Smooth muscle cell (in vitro differentiated cells): ENCODE measurements around the gene TRIM65. TPM values are rescaled to one million over a fixed set of nuclear protein-coding genes. Genes with fewer than 3 reads are reported as not detected.
"Not testable (repeated sequence)": the region's sequence is repeated elsewhere in the genome, so short reads cannot be mapped to it uniquely, and the experiment has no call there.

ENCODE experiments used
- DNase-seq: peaks from one replicate; lab custom pipeline; 2025; ENCODE audit not compliant: unreplicated experiment; lab: John Stamatoyannopoulos, UW
- H2AFZ ChIP-seq: fragments of 200-600 bp; sonication (generic); 2 replicates; pipeline ENCODE4 v1.6.0; 2016; ENCODE audit warnings: antibody characterized with exemption, low read depth, mild to moderate bottlenecking
- H3F3A ChIP-seq: fragments of 200-600 bp; sonication (generic); 2 replicates; pipeline ENCODE4 v1.6.0; 2017; ENCODE audit warnings: antibody characterized with exemption, low read depth
- H3K27ac ChIP-seq: fragments of 200-600 bp; sonication (generic); 2 replicates; pipeline ENCODE4 v1.5.1; 2016; ENCODE audit warnings: low read depth, mild to moderate bottlenecking
- H3K27me3 ChIP-seq: fragments of 200-600 bp; sonication (generic); 2 replicates; pipeline ENCODE4 v1.6.1; 2016; ENCODE audit warnings: low read depth, mild to moderate bottlenecking
- H3K36me3 ChIP-seq: fragments of 200-600 bp; sonication (generic); 2 replicates; pipeline ENCODE4 v1.5.1; 2016; ENCODE audit warnings: low read depth
- H3K4me1 ChIP-seq: fragments of 200-600 bp; sonication (generic); 2 replicates; pipeline ENCODE4 v1.5.1; 2016; ENCODE audit warnings: low read depth
- H3K4me2 ChIP-seq: fragments of 200-600 bp; sonication (generic); 2 replicates; pipeline ENCODE4 v1.6.0; 2016; ENCODE audit warnings: mild to moderate bottlenecking
- H3K4me3 ChIP-seq: fragments of 200-600 bp; sonication (generic); 2 replicates; pipeline ENCODE4 v1.5.1; 2016; ENCODE audit warnings: mild to moderate bottlenecking
- H3K79me2 ChIP-seq: fragments of 200-600 bp; sonication (generic); 2 replicates; pipeline ENCODE4 v1.6.0; 2016; ENCODE audit warnings: low read depth, mild to moderate bottlenecking
- H3K9ac ChIP-seq: fragments of 200-600 bp; sonication (generic); 2 replicates; pipeline ENCODE4 v1.6.0; 2016; ENCODE audit warnings: low read depth
- H3K9me3 ChIP-seq: fragments of 200-600 bp; sonication (generic); replicated peaks from 2 replicates; pipeline ENCODE4 v1.5.1; 2016; ENCODE audit warnings: low read depth
- H4K20me1 ChIP-seq: fragments of 200-600 bp; sonication (generic); 2 replicates; pipeline ENCODE4 v1.6.0; 2016; ENCODE audit warnings: low read depth
- CTCF ChIP-seq: fragments of 200-600 bp; sonication (generic); IDR thresholded peaks from 2 replicates; pipeline ENCODE4 v1.5.1; 2017; ENCODE audit warnings: borderline replicate concordance, mild to moderate bottlenecking, antibody characterized with exemption; ENCODE audit not compliant: insufficient read depth, poor library complexity, severe bottlenecking
- WGBS: methylation state at CpG from one replicate; pipeline ENCODE4 v1.1.7; 2016; ENCODE audit warnings: low lambda C conversion rate; 5-methylcytosine and 5-hydroxymethylcytosine counted together
- polyA plus RNA-seq: library from polyadenylated mRNA; unstranded; fragments of >200 nt; fragmentation: Nextera tagmentation; extraction: Ambion mirVana; gene quantifications from 2 replicates; pipeline ENCODE4 v1.2.1, GENCODE V29; 2016
- total RNA-seq: library from RNA; depleted of rRNA; stranded (reverse); fragments of >200 nt; gene quantifications from 2 replicates; pipeline ENCODE4 v1.2.3, GENCODE V29; 2014

Gene TRIM65
- total and polyA plus RNA-seq, 2 experiments from 2014 or later = 13.3 to 17.4 TPM

- 76% methylated on average over 23 of the region's 23 CpGs for WGBS
- no peak for TF ChIP-seq CTCF
- Histone ChIP-seq H3K9me3 (no peaks in the 10 kb centered on the region), H3K79me2 (no peaks in the 10 kb centered on the region), H3K36me3 (no peaks in the 10 kb centered on the region), H3F3A (no peaks in the 10 kb centered on the region), H3K27me3 (no peaks in the 10 kb centered on the region), H3K27ac (no peak overlapping the region), H4K20me1 (no peaks in the 10 kb centered on the region), H3K4me2 (no peak overlapping the region), H3K9ac (no peak overlapping the region), H2AFZ (peak overlapping the region; percentile 2), H3K4me1 (no peaks in the 10 kb centered on the region), H3K4me3 (no peak overlapping the region)
- no peak for DNase-seq
Observed at GRCh38 chr17:75869282-75870141, 27.2 kb downstream of the TRIM65 start.

GRCh38 chr17:75868730-75869281 lies 27.9 kb downstream of the TRIM65 start:
- H3F3A ChIP-seq, H3K4me2 ChIP-seq, H3K4me1 ChIP-seq, H3K79me2 ChIP-seq, H3K9me3 ChIP-seq, H3K36me3 ChIP-seq, H3K27me3 ChIP-seq, H3K9ac ChIP-seq, H3K27ac ChIP-seq, DNase-seq, H3K4me3 ChIP-seq, H4K20me1 ChIP-seq: not testable (repeated sequence)
- peak overlapping the region; percentile 2 for H2AFZ ChIP-seq
- WGBS = 92% methylated on average over 12 of the region's 12 CpGs

GRCh38 chr17:75865404-75866188 lies 31.2 kb downstream of the TRIM65 start:
- not testable (repeated sequence) for H3K36me3 ChIP-seq, H3K27ac ChIP-seq, H3K4me1 ChIP-seq, H4K20me1 ChIP-seq, H3K9ac ChIP-seq, H2AFZ ChIP-seq, H3K27me3 ChIP-seq, H3K79me2 ChIP-seq, H3F3A ChIP-seq, H3K4me3 ChIP-seq, H3K9me3 ChIP-seq, DNase-seq, H3K4me2 ChIP-seq
- WGBS = 90% methylated on average over 13 of the region's 17 CpGs

GRCh38 chr17:75864887-75865286 lies 31.9 kb downstream of the TRIM65 start:
- not testable (repeated sequence) for H3F3A ChIP-seq, DNase-seq, H3K79me2 ChIP-seq, H3K9ac ChIP-seq, H3K4me1 ChIP-seq, H3K36me3 ChIP-seq, H3K4me3 ChIP-seq, H4K20me1 ChIP-seq, H3K9me3 ChIP-seq, H3K27me3 ChIP-seq
- Histone ChIP-seq H3K4me2 (peak overlapping the region; percentile 48), H2AFZ (peak overlapping the region; percentile 27), H3K27ac (peak overlapping the region; percentile 35)
- 86% methylated on average over 4 of the region's 4 CpGs for WGBS

- Histone ChIP-seq H2AFZ (peak overlapping the region; percentile 27), H3K79me2 (no peaks in the 10 kb centered on the region), H3K4me3 (no peak overlapping the region), H3K9me3 (no peaks in the 10 kb centered on the region), H3K4me1 (no peaks in the 10 kb centered on the region), H3K27ac (peak overlapping the region; percentile 35), H3K9ac (no peak overlapping the region), H4K20me1 (no peaks in the 10 kb centered on the region), H3K36me3 (no peaks in the 10 kb centered on the region), H3K4me2 (peak overlapping the region; percentile 48), H3F3A (no peaks in the 10 kb centered on the region), H3K27me3 (no peaks in the 10 kb centered on the region)
- TF ChIP-seq CTCF = no peak
- WGBS = 49% methylated on average over 8 of the region's 8 CpGs
- no peak for DNase-seq
Observed at GRCh38 chr17:75864448-75864871, 32.3 kb downstream of the TRIM65 start.
